ENCODE results near the gene NSD2.

The NSD2 gene

DNA sequence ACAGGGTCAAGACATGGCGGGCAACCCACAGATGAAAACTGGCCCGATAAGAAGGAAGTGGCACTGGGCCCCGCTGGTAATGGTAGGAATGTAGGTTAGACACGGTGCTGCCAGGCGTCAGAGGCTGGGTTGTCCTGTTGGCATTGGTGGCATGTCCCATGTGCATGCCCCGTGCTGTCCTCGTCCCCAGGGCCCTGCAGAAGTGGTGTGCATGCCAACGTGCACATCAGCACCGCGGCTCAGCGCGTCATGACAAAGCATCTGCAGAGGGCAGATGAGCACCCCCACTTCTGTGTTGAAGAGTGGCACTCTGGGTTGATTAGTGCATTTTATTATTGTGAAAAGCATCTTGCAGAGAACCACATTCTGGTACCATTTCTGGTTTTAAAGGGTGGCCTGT, 102.0 kb downstream of the NSD2 start:
- DNase-seq: no peak

- no peak for DNase-seq
Observed at GRCh38 chr4:1973661-1974060, 102.5 kb downstream of the NSD2 start.

- DNase-seq: no peak
Observed at GRCh38 chr4:1974840-1975239, 103.6 kb downstream of the NSD2 start.

GRCh38 chr4:1975391-1975801, 104.2 kb downstream of the NSD2 start:
- no peak for DNase-seq

DNA sequence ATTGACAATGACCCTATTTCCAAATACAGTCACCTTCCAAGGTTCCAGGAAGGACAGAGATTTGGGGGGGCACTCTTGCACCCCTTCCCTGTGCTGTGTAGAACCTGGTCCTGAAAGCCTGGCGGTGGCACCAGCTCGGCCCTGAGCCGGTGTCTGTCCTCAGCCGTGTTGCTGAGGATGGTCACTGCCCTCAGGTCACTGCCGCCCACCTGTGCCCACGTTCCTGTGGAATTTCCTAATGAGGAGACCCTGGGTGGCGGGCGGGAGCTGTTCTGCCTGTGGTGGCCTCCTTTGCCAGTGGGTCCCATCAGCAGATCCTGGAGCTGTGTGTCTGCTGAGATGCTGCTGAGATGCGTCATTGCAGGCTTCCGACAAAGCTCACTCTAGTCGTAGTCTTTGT, 104.7 kb downstream of the NSD2 start:
- no peak for DNase-seq

GRCh38 chr4:1976416-1977352, 105.5 kb downstream of the NSD2 start:
- DNase-seq: no peak

- no peak for DNase-seq
Observed at GRCh38 chr4:1978226-1978625, 107.0 kb downstream of the NSD2 start.

GRCh38 chr4:1978741-1979476, 107.7 kb downstream of the NSD2 start:
- no peak for DNase-seq

DNA sequence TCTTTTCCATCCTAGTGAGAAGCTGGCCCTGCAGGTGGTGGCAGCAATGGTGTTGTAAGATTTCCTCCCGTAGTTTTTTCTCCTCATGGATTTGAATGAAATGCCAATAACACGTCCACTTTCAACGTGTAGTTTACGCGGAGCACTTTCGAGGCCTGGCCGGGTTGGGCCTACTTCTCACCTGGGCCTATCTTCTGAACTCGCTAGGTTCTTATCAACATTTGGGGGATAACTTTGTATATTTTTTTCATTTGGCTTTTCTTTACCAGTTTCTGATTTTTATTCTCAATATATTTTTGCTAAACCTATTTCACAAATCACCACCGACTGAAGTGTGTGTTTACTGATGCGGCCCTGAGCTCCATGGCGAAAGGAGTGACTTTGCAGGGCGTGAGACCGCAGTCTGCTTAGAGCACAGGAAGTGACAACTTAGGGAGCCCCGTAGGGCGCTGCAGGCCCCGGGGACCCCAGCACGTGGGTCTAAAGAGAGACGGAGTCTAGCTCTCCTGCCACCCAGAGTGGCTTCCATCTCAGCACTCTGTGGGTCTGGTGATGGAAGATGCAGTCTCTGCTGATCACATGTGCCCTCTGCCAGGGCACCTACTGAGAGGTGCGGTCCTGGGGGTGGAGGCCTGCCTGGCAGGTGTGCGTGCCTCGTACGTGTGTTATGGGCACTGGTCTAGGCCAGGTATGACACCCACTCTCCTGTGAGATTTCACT, 108.4 kb downstream of the NSD2 start:
- DNase-seq: no peak

- no peak for DNase-seq
Observed at GRCh38 chr4:1980561-1981041, 109.4 kb downstream of the NSD2 start.

- DNase-seq: no peak
Observed at GRCh38 chr4:1981251-1982058, 110.3 kb downstream of the NSD2 start.

GRCh38 chr4:1982124-1983052, 111.2 kb downstream of the NSD2 start:
- no peak for DNase-seq

DNA sequence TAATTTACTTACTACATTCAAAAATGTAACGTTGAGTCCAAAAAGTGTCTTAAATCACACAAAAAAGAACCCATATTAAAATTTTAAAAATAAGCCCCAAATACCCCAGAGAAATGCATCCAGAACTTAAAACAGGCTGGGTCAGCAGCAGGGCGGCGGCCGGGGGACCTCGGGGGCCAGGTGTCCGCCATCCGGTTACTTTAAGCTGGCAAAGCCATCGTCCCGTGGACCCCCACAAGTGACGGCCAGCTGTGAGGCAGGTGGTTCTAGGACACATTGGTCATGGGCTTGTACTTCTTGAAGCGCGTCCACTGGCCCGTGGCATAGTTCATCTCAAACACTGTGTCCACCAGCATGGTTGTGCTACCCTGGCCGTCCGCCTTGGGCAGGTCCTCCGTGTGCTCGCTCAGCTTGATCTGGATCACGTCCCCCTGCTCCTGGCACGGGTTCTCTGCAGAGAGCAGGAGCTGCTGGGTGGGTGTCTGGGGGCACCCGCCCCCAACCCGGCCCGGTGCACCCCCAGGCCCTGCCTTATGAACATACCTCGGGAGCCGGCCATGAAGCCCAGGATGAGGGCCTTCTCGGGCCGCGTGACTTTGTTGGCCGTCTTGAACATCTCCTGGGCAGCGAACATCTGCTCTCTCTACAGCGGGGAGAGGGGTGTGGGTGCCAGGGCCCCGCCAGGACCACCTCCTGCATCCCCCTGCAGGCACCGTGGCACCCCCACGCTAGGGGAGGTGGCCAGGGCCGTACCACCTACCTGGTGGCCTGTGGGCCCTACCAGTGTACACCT, 112.1 kb downstream of the NSD2 start:
- no peak for DNase-seq

GRCh38 chr4:1983846-1984405, 112.7 kb downstream of the NSD2 start:
- DNase-seq: no peak

- no peak for DNase-seq
Observed at GRCh38 chr4:1984406-1985191, 113.4 kb downstream of the NSD2 start.

DNA sequence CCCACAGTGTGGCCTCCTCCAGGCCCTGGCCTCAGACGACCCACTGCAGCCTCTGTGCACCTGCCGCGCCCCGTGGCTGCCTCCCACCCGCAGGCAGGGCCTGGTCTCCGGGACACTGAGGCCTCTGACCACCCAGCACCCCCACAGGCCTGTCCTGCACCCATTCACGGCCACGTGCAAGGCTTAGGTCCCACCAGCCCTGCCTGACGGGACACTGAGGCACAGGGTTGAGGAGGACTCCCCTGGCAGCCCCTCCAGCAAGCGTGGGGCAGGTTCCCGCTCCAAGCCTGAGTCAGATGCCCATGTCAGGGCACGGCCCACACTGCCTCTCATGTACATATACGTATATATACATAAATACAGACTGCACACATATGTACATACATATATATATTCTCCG, 114.1 kb downstream of the NSD2 start:
- DNase-seq: no peak

- no peak for DNase-seq
Observed at GRCh38 chr4:1985780-1986577, 114.8 kb downstream of the NSD2 start.

DNA sequence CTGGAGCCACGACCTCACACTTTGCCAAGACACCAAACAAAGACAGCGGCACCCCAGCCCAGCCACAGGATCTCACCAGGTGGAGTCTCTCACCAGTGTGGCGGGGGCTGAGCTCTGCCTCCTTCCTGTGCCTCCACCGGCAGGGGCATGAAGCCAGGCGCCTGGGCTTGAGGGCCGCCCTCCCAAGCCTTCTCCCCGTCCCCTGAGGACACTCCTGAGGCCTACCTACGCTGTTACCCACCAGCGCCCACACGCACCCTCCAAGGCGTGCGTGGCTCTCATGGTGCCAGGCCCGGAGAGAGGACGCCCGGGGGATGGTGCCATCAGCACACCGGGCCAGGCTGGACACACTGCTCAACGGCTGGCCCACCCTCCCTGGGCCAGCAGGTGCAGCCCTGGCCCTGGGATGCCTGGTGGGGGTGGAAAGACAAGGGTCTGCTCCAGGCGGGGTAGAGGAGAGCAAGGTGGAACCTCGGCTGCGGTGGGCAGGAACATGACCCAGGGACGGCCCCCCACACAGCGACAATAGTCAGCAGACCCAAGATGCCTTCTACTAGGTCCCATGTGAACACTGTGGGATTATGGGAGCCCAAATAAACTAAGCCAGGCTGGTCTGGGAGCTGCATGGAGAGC, 115.5 kb downstream of the NSD2 start:
- no peak for DNase-seq
